Gastroesophageal sphincter (tissue), 2 donors: Measurements from ENCODE around the gene HS3ST6.
A peak's percentile ranks its signal among the peaks of the same experiment; 100 is the strongest.

Source experiments
- POLR2A ChIP-seq, 2 donors: fragments of 450-650 bp; IDR thresholded peaks; one replicate each; pipeline ENCODE4 v1.6.1; 2017; ENCODE audit warnings: antibody characterized with exemption in 2 of 2, mild to moderate bottlenecking in 2 of 2, moderate library complexity in 1 of 2
- POLR2AphosphoS5 ChIP-seq: sonication (generic); formaldehyde crosslinking; IDR thresholded peaks from one replicate; pipeline ENCODE4 v1.6.1; 2017; ENCODE audit warnings: antibody characterized with exemption

- TF ChIP-seq POLR2A (IDR thresholded peaks at IDR 0.05) (peak; percentile 96 to 97), POLR2AphosphoS5 (peak; percentile 99)
Measured at GRCh38 chr16:1942810-1943726, 24.9 kb upstream of the HS3ST6 start, which contains the start of gene MSRB1.
